Posterior vena cava (tissue), 2 donors: Measurements from ENCODE around the gene TMEM123. TPM values are rescaled to one million over a fixed set of nuclear protein-coding genes. Genes with fewer than 3 reads are reported as not detected.

ENCODE experiments used
- DNase-seq: peaks from one replicate; pipeline ENCODE4 v3.0.0-alpha.2; 2020; ENCODE audit warnings: low spot score
- intact Hi-C, 2 donors: fragments of 100-400 bp; cut with DNase I; formaldehyde crosslinking; loops; one replicate each; pipeline versions ENCODE4 v1.14.1 to v1.14.2; 2022 to 2023
- total RNA-seq, 2 donors: library from RNA; stranded (reverse); fragmentation: NEBNext Ultra II Directional; extraction: Animal tissue kit (Norgen Biotek cat#: 25700); gene quantifications; one replicate each; pipeline ENCODE4 v1.2.1, GENCODE V29; 2021
- donor health status: DM: yes; HTN: yes; CAD: no.
- donor health status: DM: yes; HTN: yes; CAD: no.

TMEM123 gene
- total RNA-seq, 2 donors from 2014 or later: 99.5 to 103 TPM

GRCh38 chr11:102408339-102408738 lies 44.2 kb downstream of the TMEM123 start:
- intact Hi-C loops: loop anchor here in 1 of 2 donors (10.0 kb wide), 1 partner anchor 86 kb away; no protein-coding TSS in a partner anchor

GRCh38 chr11:102407901-102408300 lies 44.7 kb downstream of the TMEM123 start:
- no peak for DNase-seq
- intact Hi-C loops: loop anchor here in 1 of 2 donors (10.0 kb wide), 1 partner anchor 87 kb away; no protein-coding TSS in a partner anchor

More at GRCh38 chr11:102408339-102408738, 44.2 kb downstream of the TMEM123 start:
- no peak for DNase-seq

GRCh38 chr11:102406099-102406498 lies 46.5 kb downstream of the TMEM123 start:
- intact Hi-C loops: loop anchor here in 1 of 2 donors (10.0 kb wide), 1 partner anchor 89 kb away; no protein-coding TSS in a partner anchor
- DNase-seq: no peak

GRCh38 chr11:102405501-102405900 lies 47.1 kb downstream of the TMEM123 start:
- DNase-seq: no peak
- intact Hi-C loops: loop anchor here in 1 of 2 donors (10.0 kb wide), 1 partner anchor 89 kb away; no protein-coding TSS in a partner anchor

GRCh38 chr11:102402548-102402947 lies 50.0 kb downstream of the TMEM123 start:
- intact Hi-C loops: loop anchor here in 1 of 2 donors (10.0 kb wide), 1 partner anchor 92 kb away; no protein-coding TSS in a partner anchor
- DNase-seq: no peak

GRCh38 chr11:102401905-102402304 lies 50.7 kb downstream of the TMEM123 start:
- DNase-seq: no peak
- intact Hi-C loops: loop anchor here in 1 of 2 donors (10.0 kb wide), 1 partner anchor 93 kb away; no protein-coding TSS in a partner anchor

- intact Hi-C loops: loop anchor here in 1 of 2 donors (10.0 kb wide), 1 partner anchor 94 kb away; no protein-coding TSS in a partner anchor
- DNase-seq: no peak
Observed at GRCh38 chr11:102400603-102401002, 52.0 kb downstream of the TMEM123 start.

- DNase-seq: no peak
- intact Hi-C loops: no loop called here
Observed at GRCh38 chr11:102399189-102399588, 53.4 kb downstream of the TMEM123 start.

GRCh38 chr11:102398297-102398696 lies 54.3 kb downstream of the TMEM123 start:
- no peak for DNase-seq
- intact Hi-C loops: no loop called here

- no peak for DNase-seq
- intact Hi-C loops: no loop called here
Observed at GRCh38 chr11:102396708-102397563, 55.6 kb downstream of the TMEM123 start.

- DNase-seq: no peak
- intact Hi-C loops: no loop called here
Observed at GRCh38 chr11:102395720-102396393, 56.7 kb downstream of the TMEM123 start.

- intact Hi-C loops: no loop called here
- DNase-seq: no peak
Observed at GRCh38 chr11:102393272-102393730, 59.3 kb downstream of the TMEM123 start.

- DNase-seq: no peak
- intact Hi-C loops: no loop called here
Observed at GRCh38 chr11:102391549-102392237, 60.9 kb downstream of the TMEM123 start.

GRCh38 chr11:102390667-102391465 lies 61.7 kb downstream of the TMEM123 start:
- no peak for DNase-seq

GRCh38 chr11:102389253-102389652 lies 63.3 kb downstream of the TMEM123 start:
- intact Hi-C loops: loop anchor here in 1 of 2 donors (10.0 kb wide), 1 partner anchor 106 kb away; no protein-coding TSS in a partner anchor
- DNase-seq: no peak

More at GRCh38 chr11:102390667-102391465, 61.7 kb downstream of the TMEM123 start:
- intact Hi-C loops: no loop called here

GRCh38 chr11:102387043-102387781 lies 65.4 kb downstream of the TMEM123 start:
- intact Hi-C loops: loop anchor here in 1 of 2 donors (10.0 kb wide), 1 partner anchor 108 kb away; no protein-coding TSS in a partner anchor
- DNase-seq: no peak

- DNase-seq: no peak
- intact Hi-C loops: loop anchor here in 1 of 2 donors (10.0 kb wide), 1 partner anchor 109 kb away; no protein-coding TSS in a partner anchor
Observed at GRCh38 chr11:102386136-102386734, 66.3 kb downstream of the TMEM123 start.
